ENCODE measurements around the gene ENPP5. TPM values are rescaled to one million over a fixed set of nuclear protein-coding genes. Genes with fewer than 3 reads are reported as not detected.

ENPP5 gene
- total RNA-seq, 1 experiment from 2014 or later: 0.22 TPM

DNA sequence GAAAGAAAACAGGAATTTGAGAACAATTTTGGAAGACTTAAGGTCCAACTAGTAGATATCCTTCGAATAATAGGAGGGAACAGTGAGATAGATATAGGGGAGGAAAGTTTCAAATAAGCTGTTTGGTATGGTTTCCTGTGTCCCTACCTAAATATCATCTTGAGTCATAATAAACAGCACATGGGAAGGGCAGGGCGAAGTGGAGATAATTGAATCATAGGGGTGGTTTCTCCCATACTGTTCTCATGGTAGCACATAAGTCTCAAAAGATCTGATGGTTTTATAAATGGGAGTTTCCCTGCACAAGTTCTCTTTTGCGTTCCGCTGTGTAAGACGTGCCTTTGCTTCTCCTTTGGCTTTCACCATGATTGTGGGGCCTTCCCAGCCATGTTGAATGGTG lies 39.5 kb upstream of the ENPP5 start:
- Histone ChIP-seq H3K4me2 (ENCODE audit: low read depth, low read length, poor library complexity, severe bottlenecking) (no peak overlapping the region), H3K9me3 (ENCODE audit: low read length) (no peaks in the 10 kb centered on the region), H3K4me1 (ENCODE audit: low read length) (no peaks in the 10 kb centered on the region), H2AFZ (ENCODE audit: low read length) (no peak overlapping the region), H3K9ac (ENCODE audit: low read length) (no peak overlapping the region), H3K4me3 (ENCODE audit: low read length) (no peak overlapping the region), H3K79me2 (ENCODE audit: low read length) (no peaks in the 10 kb centered on the region), H3K27me3 (ENCODE audit: low read length) (no peaks in the 10 kb centered on the region), H3K9me2 (replicated peaks; ENCODE audit: insufficient read depth, low read length) (no peaks in the 10 kb centered on the region), H3K36me3 (ENCODE audit: insufficient read depth, low read length) (no peaks in the 10 kb centered on the region), H4K20me1 (ENCODE audit: insufficient read depth, low read depth, low read length) (no peaks in the 10 kb centered on the region), H3K27ac (ENCODE audit: low read length) (no peak overlapping the region)
- DNase-seq: no peak

DNA sequence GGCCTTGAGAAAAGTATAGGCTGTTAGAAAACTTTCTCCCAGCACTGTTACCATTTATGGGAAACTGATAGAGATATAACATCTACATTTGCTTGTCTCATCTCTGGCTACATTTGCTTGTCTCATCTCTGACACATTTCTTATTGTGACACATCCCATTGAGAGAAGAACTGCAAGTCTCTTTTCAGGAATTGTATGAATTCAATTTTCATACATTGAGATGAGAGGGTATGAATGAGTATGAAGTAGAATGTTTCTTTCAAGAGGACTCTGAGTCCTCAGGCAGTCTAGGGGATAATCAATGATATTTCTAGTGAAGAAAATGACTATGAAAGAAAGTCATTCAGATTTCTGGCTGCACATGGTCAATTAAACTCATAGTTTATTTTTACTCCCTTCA lies 37.5 kb upstream of the ENPP5 start:
- Histone ChIP-seq H3K36me3 (ENCODE audit: insufficient read depth, low read length) (no peaks in the 10 kb centered on the region), H3K4me1 (ENCODE audit: low read length) (no peaks in the 10 kb centered on the region), H3K79me2 (ENCODE audit: low read length) (no peaks in the 10 kb centered on the region), H3K27ac (ENCODE audit: low read length) (no peak overlapping the region), H4K20me1 (ENCODE audit: insufficient read depth, low read depth, low read length) (no peaks in the 10 kb centered on the region), H3K9me3 (ENCODE audit: low read length) (no peaks in the 10 kb centered on the region), H3K4me2 (ENCODE audit: low read depth, low read length, poor library complexity, severe bottlenecking) (no peak overlapping the region), H2AFZ (ENCODE audit: low read length) (no peak overlapping the region), H3K9ac (ENCODE audit: low read length) (no peak overlapping the region), H3K4me3 (ENCODE audit: low read length) (no peak overlapping the region), H3K9me2 (replicated peaks; ENCODE audit: insufficient read depth, low read length) (no peaks in the 10 kb centered on the region), H3K27me3 (ENCODE audit: low read length) (no peaks in the 10 kb centered on the region)
- DNase-seq: no peak

DNA sequence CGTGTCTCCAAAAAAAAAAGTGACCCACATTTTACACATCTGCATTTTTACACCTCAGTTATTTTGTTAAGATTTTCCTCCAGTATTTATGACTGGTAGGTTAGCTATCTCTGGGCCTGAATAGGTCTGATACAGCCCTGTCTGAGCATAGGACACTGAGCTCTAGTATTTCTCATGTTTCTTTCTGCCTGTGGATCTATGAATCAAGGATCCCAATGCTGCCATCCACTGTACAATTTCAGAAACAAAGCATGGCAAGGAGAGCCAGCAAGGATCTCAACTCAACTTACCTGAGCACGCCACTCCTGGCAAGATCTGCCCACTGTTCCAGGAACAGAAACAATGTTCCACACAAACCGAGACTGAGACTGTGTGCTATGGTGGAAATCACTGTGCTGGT lies 36.4 kb upstream of the ENPP5 start:
- no peak overlapping the region for H3K4me2 ChIP-seq (ENCODE audit: low read depth, low read length, poor library complexity, severe bottlenecking)
- no peak overlapping the region for H3K9ac ChIP-seq (ENCODE audit: low read length)
- H3K9me2 ChIP-seq (replicated peaks; ENCODE audit: insufficient read depth, low read length): no peaks in the 10 kb centered on the region
- H3K27me3 ChIP-seq (ENCODE audit: low read length): no peaks in the 10 kb centered on the region
- H3K4me1 ChIP-seq (ENCODE audit: low read length): no peaks in the 10 kb centered on the region
- no peak for DNase-seq
- no peaks in the 10 kb centered on the region for H4K20me1 ChIP-seq (ENCODE audit: insufficient read depth, low read depth, low read length)
- no peak overlapping the region for H2AFZ ChIP-seq (ENCODE audit: low read length)
- no peaks in the 10 kb centered on the region for H3K79me2 ChIP-seq (ENCODE audit: low read length)
- H3K27ac ChIP-seq (ENCODE audit: low read length): no peak overlapping the region
- H3K36me3 ChIP-seq (ENCODE audit: insufficient read depth, low read length): no peaks in the 10 kb centered on the region
- H3K9me3 ChIP-seq (ENCODE audit: low read length): no peaks in the 10 kb centered on the region
- H3K4me3 ChIP-seq (ENCODE audit: low read length): no peak overlapping the region

DNA sequence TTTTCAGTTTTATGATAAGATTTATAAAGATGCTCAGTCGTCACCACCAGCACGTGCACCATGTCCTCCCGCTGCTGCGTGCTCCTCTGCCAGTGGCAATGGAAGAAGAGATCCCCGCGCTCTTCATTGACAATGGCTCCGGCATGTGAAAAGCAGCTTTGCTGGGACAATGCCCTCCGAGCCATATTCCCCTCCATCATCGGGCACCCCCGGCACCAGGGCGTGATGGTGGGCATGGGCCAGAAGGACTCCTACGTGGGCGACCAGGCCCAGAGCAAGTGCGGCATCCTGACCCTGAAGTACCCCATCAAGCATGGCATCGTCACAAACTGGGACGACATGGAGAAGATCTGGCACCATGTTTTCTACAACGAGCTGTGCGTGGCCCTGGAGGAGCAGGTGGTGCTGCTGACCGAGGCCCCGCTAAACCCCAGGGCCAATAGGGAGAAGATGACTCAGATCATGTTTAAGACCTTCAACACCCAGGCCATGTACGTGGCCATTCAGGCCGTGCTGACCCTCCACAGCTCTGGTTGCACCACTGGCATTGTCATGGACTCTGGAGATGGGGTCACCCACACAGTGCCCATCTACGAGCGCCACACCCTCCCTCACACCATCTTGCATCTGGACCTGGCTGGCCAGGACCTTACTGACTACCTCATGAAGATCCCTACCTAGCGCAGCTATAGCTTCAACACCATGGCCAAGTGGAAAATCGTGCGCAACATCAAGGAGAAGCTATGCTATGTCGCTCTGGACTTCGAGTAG lies 34.3 kb upstream of the ENPP5 start:
- no peak for DNase-seq
- Histone ChIP-seq H3K27ac (ENCODE audit: low read length) (no peak overlapping the region), H3K9ac (ENCODE audit: low read length) (no peak overlapping the region), H3K36me3 (ENCODE audit: insufficient read depth, low read length) (no peaks in the 10 kb centered on the region), H3K4me2 (ENCODE audit: low read depth, low read length, poor library complexity, severe bottlenecking) (no peak overlapping the region), H2AFZ (ENCODE audit: low read length) (no peak overlapping the region), H3K9me3 (ENCODE audit: low read length) (no peaks in the 10 kb centered on the region), H3K9me2 (replicated peaks; ENCODE audit: insufficient read depth, low read length) (no peaks in the 10 kb centered on the region), H3K4me1 (ENCODE audit: low read length) (no peaks in the 10 kb centered on the region), H3K27me3 (ENCODE audit: low read length) (no peaks in the 10 kb centered on the region), H3K4me3 (ENCODE audit: low read length) (no peak overlapping the region), H4K20me1 (ENCODE audit: insufficient read depth, low read depth, low read length) (no peaks in the 10 kb centered on the region), H3K79me2 (ENCODE audit: low read length) (no peaks in the 10 kb centered on the region)

DNA sequence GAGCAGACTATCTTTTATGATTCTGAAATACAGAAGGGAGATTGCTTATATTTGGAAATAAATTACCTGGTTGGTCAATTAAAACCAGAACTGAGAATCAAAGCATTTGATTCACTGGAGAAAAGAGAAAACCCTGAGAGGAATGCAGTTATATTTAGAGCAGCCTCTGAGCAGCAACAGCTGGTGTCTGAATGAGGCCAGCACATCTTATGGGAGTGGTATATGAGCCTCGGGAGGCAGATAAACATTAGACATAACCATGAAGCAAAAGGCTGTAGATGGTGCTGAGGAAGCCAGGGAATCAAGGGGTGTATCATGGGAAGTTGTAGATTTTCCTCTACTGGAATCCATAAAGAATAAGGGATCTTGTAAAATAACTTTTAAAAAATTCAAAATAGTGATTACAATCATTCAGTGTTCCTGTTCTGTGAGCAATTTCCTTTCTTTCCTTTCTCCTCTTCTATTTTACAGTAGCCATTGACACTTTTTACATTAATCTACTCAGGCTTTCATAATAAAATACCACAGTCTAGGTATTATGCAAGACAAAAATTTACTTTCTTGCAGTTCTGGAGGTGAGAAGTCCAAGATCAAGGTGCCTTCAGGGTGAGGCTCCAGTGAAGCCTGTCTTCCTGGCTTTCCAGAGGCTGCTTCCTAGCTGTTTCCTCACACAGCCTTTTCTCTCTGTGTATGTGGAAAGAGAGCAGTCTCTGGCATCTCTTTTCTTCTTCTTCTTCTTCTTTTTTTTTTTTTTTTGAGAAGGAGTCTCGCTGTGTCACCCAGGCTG lies 32.8 kb upstream of the ENPP5 start:
- H3K36me3 ChIP-seq (ENCODE audit: insufficient read depth, low read length): no peaks in the 10 kb centered on the region
- no peaks in the 10 kb centered on the region for H3K4me1 ChIP-seq (ENCODE audit: low read length)
- H3K27me3 ChIP-seq (ENCODE audit: low read length): no peaks in the 10 kb centered on the region
- no peaks in the 10 kb centered on the region for H4K20me1 ChIP-seq (ENCODE audit: insufficient read depth, low read depth, low read length)
- no peak overlapping the region for H3K4me2 ChIP-seq (ENCODE audit: low read depth, low read length, poor library complexity, severe bottlenecking)
- no peak overlapping the region for H3K27ac ChIP-seq (ENCODE audit: low read length)
- no peaks in the 10 kb centered on the region for H3K9me3 ChIP-seq (ENCODE audit: low read length)
- no peaks in the 10 kb centered on the region for H3K9me2 ChIP-seq (replicated peaks; ENCODE audit: insufficient read depth, low read length)
- H3K9ac ChIP-seq (ENCODE audit: low read length): no peak overlapping the region
- no peak overlapping the region for H3K4me3 ChIP-seq (ENCODE audit: low read length)
- DNase-seq: no peak
- H2AFZ ChIP-seq (ENCODE audit: low read length): no peak overlapping the region
- H3K79me2 ChIP-seq (ENCODE audit: low read length): no peaks in the 10 kb centered on the region

DNA sequence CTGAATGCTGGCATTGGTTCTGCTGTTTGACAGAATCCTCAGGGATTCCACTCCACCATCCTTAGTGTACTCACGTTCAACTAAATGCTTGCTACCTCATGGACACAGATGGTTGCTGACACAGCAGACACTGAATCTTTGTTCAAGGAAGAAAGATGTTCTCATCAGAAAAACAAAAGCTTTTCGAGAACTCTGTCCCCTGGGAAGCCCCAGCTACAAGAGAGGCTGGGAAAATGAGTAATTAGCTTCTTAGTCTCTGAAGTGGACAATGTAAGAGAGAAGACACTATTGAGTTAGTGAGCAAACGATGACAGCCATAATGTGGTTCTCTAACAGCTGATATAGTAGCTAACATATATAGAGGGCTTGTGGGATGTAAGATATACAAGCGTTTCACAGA lies 30.9 kb upstream of the ENPP5 start:
- no peaks in the 10 kb centered on the region for H3K27me3 ChIP-seq (ENCODE audit: low read length)
- H3K4me2 ChIP-seq (ENCODE audit: low read depth, low read length, poor library complexity, severe bottlenecking): no peak overlapping the region
- no peaks in the 10 kb centered on the region for H3K36me3 ChIP-seq (ENCODE audit: insufficient read depth, low read length)
- no peak overlapping the region for H3K4me3 ChIP-seq (ENCODE audit: low read length)
- H4K20me1 ChIP-seq (ENCODE audit: insufficient read depth, low read depth, low read length): no peaks in the 10 kb centered on the region
- no peaks in the 10 kb centered on the region for H3K9me3 ChIP-seq (ENCODE audit: low read length)
- H3K4me1 ChIP-seq (ENCODE audit: low read length): no peaks in the 10 kb centered on the region
- H2AFZ ChIP-seq (ENCODE audit: low read length): no peak overlapping the region
- no peaks in the 10 kb centered on the region for H3K79me2 ChIP-seq (ENCODE audit: low read length)
- H3K9me2 ChIP-seq (replicated peaks; ENCODE audit: insufficient read depth, low read length): no peaks in the 10 kb centered on the region
- no peak for DNase-seq
- no peak overlapping the region for H3K27ac ChIP-seq (ENCODE audit: low read length)
- no peak overlapping the region for H3K9ac ChIP-seq (ENCODE audit: low read length)

DNA sequence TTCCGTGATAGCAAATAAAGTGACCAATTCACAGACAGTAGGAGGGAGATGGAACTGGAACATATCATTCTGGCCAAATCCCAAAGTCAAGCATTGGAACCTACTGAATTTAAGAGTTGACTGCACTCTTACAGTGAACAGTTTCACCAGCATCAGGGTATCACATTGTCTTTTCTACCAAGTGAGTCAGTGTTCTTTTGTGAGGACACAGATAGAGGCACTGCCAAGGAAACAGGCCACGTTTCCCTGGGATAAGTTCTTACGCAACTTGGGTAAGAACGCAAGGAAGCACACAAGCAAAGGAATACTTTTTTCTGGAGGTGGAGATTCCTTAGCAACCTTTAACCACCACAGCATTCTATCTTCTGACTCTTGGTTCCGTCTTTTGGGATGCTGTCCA lies 28.6 kb upstream of the ENPP5 start:
- DNase-seq: no peak
- no peak overlapping the region for H3K4me2 ChIP-seq (ENCODE audit: low read depth, low read length, poor library complexity, severe bottlenecking)
- no peaks in the 10 kb centered on the region for H3K27me3 ChIP-seq (ENCODE audit: low read length)

DNA sequence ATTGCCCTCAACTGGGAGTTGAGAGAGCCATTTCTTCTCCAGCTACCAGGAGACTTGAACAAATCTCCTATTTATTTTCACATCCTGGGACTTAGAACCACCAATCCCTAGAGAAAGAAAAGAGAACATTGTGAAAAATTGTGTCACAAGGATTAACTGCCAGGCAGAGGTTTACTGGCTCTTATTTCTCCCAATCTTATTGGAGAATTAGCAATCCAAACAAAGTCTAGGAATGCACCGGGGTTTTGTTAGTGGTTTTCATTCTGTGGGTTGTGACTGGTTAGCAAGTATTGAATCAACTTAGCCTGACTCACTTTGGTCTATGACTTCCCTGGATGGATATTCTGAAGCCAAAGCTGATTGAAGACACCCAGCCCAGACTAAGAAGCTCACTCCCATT lies 21.2 kb upstream of the ENPP5 start:
- H3K36me3 ChIP-seq (ENCODE audit: insufficient read depth, low read length): no peaks in the 10 kb centered on the region
- no peaks in the 10 kb centered on the region for H3K9me2 ChIP-seq (replicated peaks; ENCODE audit: insufficient read depth, low read length)
- no peak overlapping the region for H3K9ac ChIP-seq (ENCODE audit: low read length)
- H4K20me1 ChIP-seq (ENCODE audit: insufficient read depth, low read depth, low read length): no peaks in the 10 kb centered on the region
- no peaks in the 10 kb centered on the region for H3K9me3 ChIP-seq (ENCODE audit: low read length)
- no peak overlapping the region for H3K27ac ChIP-seq (ENCODE audit: low read length)
- H3K4me1 ChIP-seq (ENCODE audit: low read length): no peaks in the 10 kb centered on the region
- H3K4me3 ChIP-seq (ENCODE audit: low read length): no peak overlapping the region
- DNase-seq: no peak
- no peak overlapping the region for H2AFZ ChIP-seq (ENCODE audit: low read length)
- H3K27me3 ChIP-seq (ENCODE audit: low read length): no peaks in the 10 kb centered on the region
- no peak overlapping the region for H3K4me2 ChIP-seq (ENCODE audit: low read depth, low read length, poor library complexity, severe bottlenecking)
- H3K79me2 ChIP-seq (ENCODE audit: low read length): no peaks in the 10 kb centered on the region

More for the DNA sequence above, 28.6 kb upstream of the ENPP5 start:
- no peaks in the 10 kb centered on the region for H3K9me2 ChIP-seq (replicated peaks; ENCODE audit: insufficient read depth, low read length)
- H3K36me3 ChIP-seq (ENCODE audit: insufficient read depth, low read length): no peaks in the 10 kb centered on the region
- H2AFZ ChIP-seq (ENCODE audit: low read length): no peak overlapping the region
- no peaks in the 10 kb centered on the region for H4K20me1 ChIP-seq (ENCODE audit: insufficient read depth, low read depth, low read length)
- H3K27ac ChIP-seq (ENCODE audit: low read length): no peak overlapping the region
- no peak overlapping the region for H3K9ac ChIP-seq (ENCODE audit: low read length)
- H3K9me3 ChIP-seq (ENCODE audit: low read length): no peaks in the 10 kb centered on the region
- H3K4me1 ChIP-seq (ENCODE audit: low read length): no peaks in the 10 kb centered on the region
- no peak overlapping the region for H3K4me3 ChIP-seq (ENCODE audit: low read length)
- H3K79me2 ChIP-seq (ENCODE audit: low read length): no peaks in the 10 kb centered on the region
